GM18520 (cell line): Measurements from ENCODE around the gene INPP4B.
"Not testable (repeated sequence)": the region's sequence is repeated elsewhere in the genome, so short reads cannot be mapped to it uniquely, and the experiment has no call there.

Experiments used
- ATAC-seq: cut with Tn5 transposase; IDR thresholded peaks from one replicate; pipeline ENCODE4 v1.9.1; 2021; ENCODE audit not compliant: unreplicated experiment

The INPP4B gene

GRCh38 chr4:142419712-142420111 is 426.4 kb downstream of the INPP4B start:
- no peak for ATAC-seq

GRCh38 chr4:142418697-142419096 is 427.4 kb downstream of the INPP4B start:
- no peak for ATAC-seq

GRCh38 chr4:142416711-142417275 is 429.3 kb downstream of the INPP4B start:
- no peak for ATAC-seq

- ATAC-seq, result no peak
Observed at GRCh38 chr4:142416121-142416520, 430.0 kb downstream of the INPP4B start.

GRCh38 chr4:142414366-142414990 is 431.6 kb downstream of the INPP4B start:
- ATAC-seq, result no peak

- ATAC-seq, result no peak
Observed at GRCh38 chr4:142413485-142413884, 432.6 kb downstream of the INPP4B start.

- no peak for ATAC-seq
Observed at GRCh38 chr4:142411993-142412392, 434.1 kb downstream of the INPP4B start.

- ATAC-seq, result no peak
Observed at GRCh38 chr4:142408003-142408441, 438.1 kb downstream of the INPP4B start.

- no peak for ATAC-seq
Observed at GRCh38 chr4:142407596-142407995, 438.5 kb downstream of the INPP4B start.

GRCh38 chr4:142406917-142407501 is 439.1 kb downstream of the INPP4B start:
- no peak for ATAC-seq

GRCh38 chr4:142406499-142406835 is 439.6 kb downstream of the INPP4B start:
- ATAC-seq, result no peak

- ATAC-seq, result peak; percentile 14
Observed at GRCh38 chr4:142405695-142406498, 440.2 kb downstream of the INPP4B start.

GRCh38 chr4:142405021-142405694 is 440.9 kb downstream of the INPP4B start:
- peak; percentile 51 for ATAC-seq

GRCh38 chr4:142404191-142404611 is 441.9 kb downstream of the INPP4B start:
- ATAC-seq, result no peak

GRCh38 chr4:142402900-142403299 is 443.2 kb downstream of the INPP4B start:
- no peak for ATAC-seq

GRCh38 chr4:142402156-142402555 is 443.9 kb downstream of the INPP4B start:
- no peak for ATAC-seq

GRCh38 chr4:142397364-142397991 is 448.6 kb downstream of the INPP4B start:
- ATAC-seq, result not testable (repeated sequence)

- no peak for ATAC-seq
Observed at GRCh38 chr4:142396279-142396678, 449.8 kb downstream of the INPP4B start.

GRCh38 chr4:142393127-142393526 is 453.0 kb downstream of the INPP4B start:
- no peak for ATAC-seq

GRCh38 chr4:142386856-142387255 is 459.2 kb downstream of the INPP4B start:
- ATAC-seq, result no peak

GRCh38 chr4:142386449-142386848 is 459.7 kb downstream of the INPP4B start:
- no peak for ATAC-seq
